GM19023 (cell line): ENCODE measurements around the gene CEND1.
A peak's percentile ranks its signal among the peaks of the same experiment; 100 is the strongest.

ENCODE experiments used
- ATAC-seq: cut with Tn5 transposase; IDR thresholded peaks from one replicate; pipeline ENCODE4 v1.9.1; 2021; ENCODE audit warnings: mild to moderate bottlenecking, moderate library complexity; ENCODE audit not compliant: unreplicated experiment

The CEND1 gene

GRCh38 chr11:789943-790342 is at the start of gene CEND1:
Gene CEND1, minus strand, starts transcription at chr11:790090. Its CDS starts 1,514 bp downstream, at chr11:788576.
- ATAC-seq: no peak

GRCh38 chr11:839280-839623 is 49.4 kb upstream of the CEND1 start:
- ATAC-seq: no peak

GRCh38 chr11:838441-839279 is 48.8 kb upstream of the CEND1 start:
- ATAC-seq: no peak

- no peak for ATAC-seq
These were observed 48.1 kb upstream of the CEND1 start for GRCh38 chr11:837990-838307.

GRCh38 chr11:837189-837989 is 47.5 kb upstream of the CEND1 start:
- no peak for ATAC-seq

- ATAC-seq: no peak
These were observed 46.8 kb upstream of the CEND1 start for GRCh38 chr11:836700-837099.

GRCh38 chr11:836274-836673 is 46.4 kb upstream of the CEND1 start:
- ATAC-seq: no peak

- ATAC-seq: no peak
These were observed 44.8 kb upstream of the CEND1 start for GRCh38 chr11:834371-835316.

- ATAC-seq: no peak
These were observed 44.0 kb upstream of the CEND1 start for GRCh38 chr11:833849-834311.

GRCh38 chr11:833114-833791 is 43.4 kb upstream of the CEND1 start:
- ATAC-seq: peak; percentile 10

GRCh38 chr11:832529-833113 is 42.7 kb upstream of the CEND1 start, which contains the start of gene CD151:
Gene CD151, plus strand, starts transcription at chr11:832952. Its CDS starts 3,118 bp downstream, at chr11:836070.
- peak; percentile 51 for ATAC-seq

- ATAC-seq: no peak
These were observed 42.2 kb upstream of the CEND1 start for GRCh38 chr11:831961-832528.

- ATAC-seq: no peak
These were observed 41.4 kb upstream of the CEND1 start for GRCh38 chr11:831118-831864.

GRCh38 chr11:830295-831117 is 40.6 kb upstream of the CEND1 start:
- no peak for ATAC-seq

- ATAC-seq: no peak
These were observed 40.0 kb upstream of the CEND1 start for GRCh38 chr11:829847-830294.

GRCh38 chr11:829176-829846 is 39.4 kb upstream of the CEND1 start:
- no peak for ATAC-seq

- ATAC-seq: no peak
These were observed 38.8 kb upstream of the CEND1 start for GRCh38 chr11:828506-829175.
